H9 (cell line): Measurements from ENCODE around the gene IQUB. TPM values are rescaled to one million over a fixed set of nuclear protein-coding genes. Genes with fewer than 3 reads are reported as not detected.

ENCODE experiments used
- DNase-seq: peaks from one replicate; pipeline ENCODE4 v3.0.0-alpha.2; 2017
- H2AFZ ChIP-seq: one replicate; pipeline ENCODE4 v1.6.1; 2013; ENCODE audit warnings: mild to moderate bottlenecking, low read length, control low read depth, moderate library complexity
- H2AK5ac ChIP-seq: 2 replicates; pipeline ENCODE4 v1.6.1; 2013; ENCODE audit warnings: low read length, control low read depth, mixed read lengths; ENCODE audit not compliant: insufficient read length
- H2BK120ac ChIP-seq: one replicate; pipeline ENCODE4 v1.6.1; 2013; ENCODE audit warnings: low read depth, mild to moderate bottlenecking, low read length, control low read depth, inconsistent platforms; ENCODE audit not compliant: poor library complexity, severe bottlenecking
- H2BK12ac ChIP-seq: 2 replicates; pipeline ENCODE4 v1.6.1; 2013; ENCODE audit warnings: low read length, control low read depth, mixed read lengths, low read depth; ENCODE audit not compliant: insufficient read length
- H2BK15ac ChIP-seq: 2 replicates; pipeline ENCODE4 v1.6.1; 2013; ENCODE audit warnings: low read depth, low read length, control low read depth
- H2BK20ac ChIP-seq: one replicate; pipeline ENCODE4 v1.6.1; 2013; ENCODE audit warnings: low read depth, mild to moderate bottlenecking, low read length, control low read depth, inconsistent platforms; ENCODE audit not compliant: poor library complexity, severe bottlenecking
- H2BK5ac ChIP-seq: 2 replicates; pipeline ENCODE4 v1.6.1; 2013; ENCODE audit warnings: low read length, control low read depth, mixed read lengths; ENCODE audit not compliant: insufficient read length
- H3K14ac ChIP-seq: 2 replicates; pipeline ENCODE4 v1.6.1; 2013; ENCODE audit warnings: low read length, control low read depth; ENCODE audit not compliant: insufficient read depth
- H3K18ac ChIP-seq: 2 replicates; pipeline ENCODE4 v1.6.1; 2013; ENCODE audit warnings: low read depth, mild to moderate bottlenecking, mixed read lengths, low read length, control low read depth; ENCODE audit not compliant: insufficient read length
- H3K23ac ChIP-seq: 2 replicates; pipeline ENCODE4 v1.6.1; 2013; ENCODE audit warnings: low read length, control low read depth, mixed read lengths, low read depth; ENCODE audit not compliant: insufficient read length
- H3K23me2 ChIP-seq: 2 replicates; pipeline ENCODE4 v1.6.1; 2013; ENCODE audit warnings: low read depth, mild to moderate bottlenecking, mixed read lengths, low read length, control low read depth; ENCODE audit not compliant: insufficient read length, poor library complexity, severe bottlenecking
- H3K27ac ChIP-seq: 2 replicates; pipeline ENCODE4 v1.5.1; 2013; ENCODE audit warnings: low read length, control low read depth, mixed read lengths, low read depth; ENCODE audit not compliant: insufficient read length
- H3K27me3 ChIP-seq: 2 replicates; pipeline ENCODE4 v1.6.1; 2013; ENCODE audit warnings: low read length, control low read depth, inconsistent platforms; ENCODE audit not compliant: insufficient read depth
- H3K4ac ChIP-seq: 2 replicates; pipeline ENCODE4 v1.6.1; 2013; ENCODE audit warnings: low read depth, mild to moderate bottlenecking, control low read depth, inconsistent platforms, low read length, moderate library complexity
- H3K4me1 ChIP-seq: 2 replicates; pipeline ENCODE4 v1.6.1; 2013; ENCODE audit warnings: low read length, control low read depth, inconsistent platforms; ENCODE audit not compliant: insufficient read depth
- H3K4me2 ChIP-seq: 2 replicates; pipeline ENCODE4 v1.6.1; 2013; ENCODE audit warnings: low read length, control low read depth, mixed read lengths; ENCODE audit not compliant: insufficient read length, insufficient read depth
- H3K56ac ChIP-seq: 2 replicates; pipeline ENCODE4 v1.6.1; 2013; ENCODE audit warnings: low read depth, mild to moderate bottlenecking, mixed read lengths, low read length, control low read depth; ENCODE audit not compliant: insufficient read length
- H3K79me1 ChIP-seq: 2 replicates; pipeline ENCODE4 v1.6.1; 2013; ENCODE audit warnings: low read depth, mild to moderate bottlenecking, moderate library complexity, low read length, control low read depth, inconsistent platforms; ENCODE audit not compliant: insufficient read depth, poor library complexity, severe bottlenecking
- H3K79me2 ChIP-seq: 2 replicates; pipeline ENCODE4 v1.6.1; 2013; ENCODE audit warnings: low read length, control low read depth, inconsistent platforms; ENCODE audit not compliant: insufficient read depth
- H3K9ac ChIP-seq: 2 replicates; pipeline ENCODE4 v1.6.1; 2013; ENCODE audit warnings: low read length, control low read depth, mixed read lengths; ENCODE audit not compliant: insufficient read length; ENCODE audit errors: extremely low read depth
- H3K9me3 ChIP-seq: one replicate; pipeline ENCODE4 v1.6.1; 2013; ENCODE audit warnings: low read depth, low read length, inconsistent platforms; ENCODE audit not compliant: control insufficient read depth
- H3T11ph ChIP-seq: one replicate; pipeline ENCODE4 v1.6.1; 2013; ENCODE audit warnings: mild to moderate bottlenecking, low read length, control low read depth, inconsistent platforms
- H4K20me1 ChIP-seq: one replicate; pipeline ENCODE4 v1.6.1; 2013; ENCODE audit not compliant: control insufficient read depth, insufficient read length, insufficient read depth
- H4K5ac ChIP-seq: 2 replicates; pipeline ENCODE4 v1.6.1; 2013; ENCODE audit warnings: low read depth, mild to moderate bottlenecking, mixed read lengths, low read length, control low read depth; ENCODE audit not compliant: insufficient read length
- H4K8ac ChIP-seq: replicated peaks from 2 replicates; pipeline ENCODE4 v1.6.1; 2013; ENCODE audit warnings: low read length, control low read depth, mixed read lengths, low read depth; ENCODE audit not compliant: insufficient read length
- H4K91ac ChIP-seq: 2 replicates; pipeline ENCODE4 v1.6.1; 2013; ENCODE audit warnings: low read depth, mild to moderate bottlenecking, moderate library complexity, mixed read lengths, low read length, control low read depth; ENCODE audit not compliant: insufficient read length
- H3K27ac Mint-ChIP-seq, 3 experiments: 2 replicates in 2 of 3; 3 replicates in 1 of 3; pipeline ENCODE4 v1.8.0; 2020 to 2021; ENCODE audit warnings: mixed read lengths in 3 of 3, mild to moderate bottlenecking in 1 of 3, moderate library complexity in 1 of 3
- H3K27me3 Mint-ChIP-seq: 2 replicates; pipeline ENCODE4 v1.8.0; 2021; ENCODE audit warnings: low read depth, mild to moderate bottlenecking, moderate library complexity, mixed read lengths
- H3K36me3 Mint-ChIP-seq, 3 experiments: 2 replicates in 2 of 3; 3 replicates in 1 of 3; pipeline ENCODE4 v1.8.0; 2020 to 2021; ENCODE audit warnings: low read depth in 3 of 3, mixed read lengths in 3 of 3; ENCODE audit not compliant: insufficient read depth in 1 of 3
- H3K4me1 Mint-ChIP-seq, 2 experiments: 2 replicates each; pipeline ENCODE4 v1.8.0; 2020; ENCODE audit warnings: mixed read lengths in 2 of 2
- H3K4me3 Mint-ChIP-seq, 2 experiments: 2 replicates in 1 of 2; 3 replicates in 1 of 2; pipeline ENCODE4 v1.8.0; 2020 to 2021; ENCODE audit warnings: mild to moderate bottlenecking in 2 of 2, mixed read lengths in 2 of 2, moderate library complexity in 1 of 2
- H3K9me3 Mint-ChIP-seq, 2 experiments: 2 replicates in 1 of 2; 3 replicates in 1 of 2; pipeline ENCODE4 v1.8.0; 2020; ENCODE audit warnings: mild to moderate bottlenecking in 2 of 2, mixed read lengths in 2 of 2, moderate library complexity in 1 of 2
- WGBS: extraction: QIAGEN DNeasy Blood & Tissue Kit; methylation state at CpG from one replicate; pipeline ENCODE4 v1.1.7; 2013; ENCODE audit warnings: missing lambda C conversion rate, low lambda C conversion rate, mixed read lengths; ENCODE audit not compliant: insufficient read length; ENCODE audit errors: extremely low coverage; 5-methylcytosine and 5-hydroxymethylcytosine counted together
- total RNA-seq: library from RNA; stranded (reverse); gene quantifications from 2 replicates; pipeline ENCODE4 v1.2.1, GENCODE V29; 2021
- TF ChIP-seq, protein P1 (sequence below): fragments of 200-600 bp; sonication (generic); conservative IDR thresholded peaks from 3 replicates; pipeline ENCODE4 v1.8.0; 2021; ENCODE audit warnings: antibody characterized with exemption, mild to moderate bottlenecking

IQUB gene
- total RNA-seq, 1 experiment from 2014 or later, result 0.28 TPM

DNA sequence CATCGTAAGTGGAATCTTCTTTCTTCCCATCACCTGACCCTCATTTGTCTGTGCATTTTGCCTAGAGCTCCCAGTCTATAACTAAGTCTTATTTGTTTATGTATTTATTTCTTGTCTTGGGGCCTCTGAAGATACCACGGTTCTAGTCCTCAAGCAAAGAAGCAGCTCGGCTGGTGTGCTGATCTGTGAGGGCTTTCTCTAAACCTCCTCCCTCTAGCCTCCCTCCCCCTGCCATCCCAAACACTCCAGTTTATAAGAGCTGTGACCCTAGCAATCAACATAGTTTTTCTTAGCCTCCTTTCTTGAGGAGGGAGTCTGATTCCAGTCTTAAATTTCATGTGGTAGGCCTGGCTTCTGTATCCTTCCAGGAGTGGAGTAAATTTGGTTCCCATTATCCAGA, 38.9 kb upstream of the IQUB start:
- Histone ChIP-seq H3K4me2 (no peak overlapping the region), H3K18ac (no peak overlapping the region), H4K91ac (no peak overlapping the region), H3T11ph (no peak overlapping the region), H3K9me3 (no peaks in the 10 kb centered on the region), H2AFZ (peak overlapping the region; percentile 96), H3K4ac (no peak overlapping the region), H2BK5ac (no peak overlapping the region), H4K5ac (no peak overlapping the region), H3K9ac (no peak overlapping the region), H3K27ac (no peak overlapping the region), H2BK15ac (no peak overlapping the region), H3K14ac (no peak overlapping the region), H3K79me1 (no peaks in the 10 kb centered on the region), H2BK20ac (no peak overlapping the region), H2AK5ac (no peak overlapping the region), H3K4me1 (no peaks in the 10 kb centered on the region; the same call in 1 of the 2 replicates), H3K79me2 (no peaks in the 10 kb centered on the region), H3K27me3 (no peaks in the 10 kb centered on the region), H3K23me2 (no peaks in the 10 kb centered on the region), H4K20me1 (no peaks in the 10 kb centered on the region), H3K23ac (no peak overlapping the region), H4K8ac (no peak overlapping the region), H2BK12ac (no peak overlapping the region), H3K56ac (no peak overlapping the region), H2BK120ac (no peak overlapping the region)
- Mint-ChIP-seq H3K27me3 (no peaks in the 10 kb centered on the region), H3K36me3 (no peaks in the 10 kb centered on the region; a peak in 1 of 7 replicates), H3K27ac (peak overlapping the region; percentile 2 to 87 (median 66); a peak in 3 of 7 replicates), H3K4me3 (no peak overlapping the region), H3K9me3 (no peaks in the 10 kb centered on the region), H3K4me1 (peaks cover 25% of the 10 kb centered on the region in 2 experiments)
- WGBS, result no CpG with 5 or more reads among the region's 3 CpGs
- DNase-seq, result no peak
- TF ChIP-seq, protein P1, sequence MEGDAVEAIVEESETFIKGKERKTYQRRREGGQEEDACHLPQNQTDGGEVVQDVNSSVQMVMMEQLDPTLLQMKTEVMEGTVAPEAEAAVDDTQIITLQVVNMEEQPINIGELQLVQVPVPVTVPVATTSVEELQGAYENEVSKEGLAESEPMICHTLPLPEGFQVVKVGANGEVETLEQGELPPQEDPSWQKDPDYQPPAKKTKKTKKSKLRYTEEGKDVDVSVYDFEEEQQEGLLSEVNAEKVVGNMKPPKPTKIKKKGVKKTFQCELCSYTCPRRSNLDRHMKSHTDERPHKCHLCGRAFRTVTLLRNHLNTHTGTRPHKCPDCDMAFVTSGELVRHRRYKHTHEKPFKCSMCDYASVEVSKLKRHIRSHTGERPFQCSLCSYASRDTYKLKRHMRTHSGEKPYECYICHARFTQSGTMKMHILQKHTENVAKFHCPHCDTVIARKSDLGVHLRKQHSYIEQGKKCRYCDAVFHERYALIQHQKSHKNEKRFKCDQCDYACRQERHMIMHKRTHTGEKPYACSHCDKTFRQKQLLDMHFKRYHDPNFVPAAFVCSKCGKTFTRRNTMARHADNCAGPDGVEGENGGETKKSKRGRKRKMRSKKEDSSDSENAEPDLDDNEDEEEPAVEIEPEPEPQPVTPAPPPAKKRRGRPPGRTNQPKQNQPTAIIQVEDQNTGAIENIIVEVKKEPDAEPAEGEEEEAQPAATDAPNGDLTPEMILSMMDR, result no peak
